EH (cell line): ENCODE results near the gene RNGTT.

ENCODE experiments used
- DNase-seq: peaks from one replicate; pipeline ENCODE4 v3.0.0-alpha.2; 2015; ENCODE audit warnings: low read depth

RNGTT gene

GRCh38 chr6:88653936-88654335 is 309.5 kb downstream of the RNGTT start:
- DNase-seq = no peak

GRCh38 chr6:88651400-88651799 is 312.0 kb downstream of the RNGTT start:
- DNase-seq = no peak

DNA sequence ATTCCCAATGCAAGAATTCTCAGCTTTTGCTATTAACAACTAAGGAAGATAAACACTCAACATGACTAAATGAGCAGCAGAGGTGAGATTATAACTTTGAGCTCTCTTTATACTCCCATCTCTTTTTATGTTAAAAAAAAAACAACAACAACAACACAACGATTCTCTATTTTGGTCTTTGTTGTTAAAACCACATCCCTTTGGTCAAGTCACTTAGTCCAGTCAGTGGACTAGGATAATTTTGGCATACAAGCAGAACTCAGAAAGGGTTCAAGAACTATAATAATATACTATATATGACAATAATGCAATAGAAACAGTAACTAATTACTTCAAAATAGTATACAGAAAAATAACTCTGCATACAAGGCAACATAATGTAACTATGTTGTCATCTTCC is 312.4 kb downstream of the RNGTT start:
- DNase-seq = no peak

DNA sequence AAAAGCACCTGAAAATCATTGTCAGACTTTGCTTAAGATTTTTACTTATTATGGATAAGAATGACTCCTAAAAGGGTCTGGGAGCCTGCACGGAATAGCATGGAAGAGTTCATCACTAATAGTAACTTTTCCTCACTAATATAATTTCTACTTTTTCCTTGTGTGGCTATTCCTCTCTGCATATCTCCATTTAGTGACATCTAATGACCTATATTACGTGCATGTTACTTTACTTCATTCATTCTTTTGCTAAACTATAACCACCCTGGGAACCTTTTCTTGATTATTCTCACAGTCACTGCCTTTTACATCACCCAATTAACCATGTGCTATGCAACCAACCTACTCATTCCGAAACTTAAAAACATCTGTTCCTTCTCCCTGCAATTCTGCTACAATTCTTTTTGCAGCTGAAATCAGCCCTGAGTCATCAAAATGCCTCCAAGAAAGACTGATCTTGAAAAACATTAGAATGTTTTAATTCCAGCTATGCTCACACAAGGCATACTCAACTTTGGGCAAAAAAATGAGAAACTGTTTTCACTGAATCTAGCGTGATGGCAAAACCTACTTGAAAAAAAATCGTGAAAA is 313.3 kb downstream of the RNGTT start:
- DNase-seq = peak; percentile 84

DNA sequence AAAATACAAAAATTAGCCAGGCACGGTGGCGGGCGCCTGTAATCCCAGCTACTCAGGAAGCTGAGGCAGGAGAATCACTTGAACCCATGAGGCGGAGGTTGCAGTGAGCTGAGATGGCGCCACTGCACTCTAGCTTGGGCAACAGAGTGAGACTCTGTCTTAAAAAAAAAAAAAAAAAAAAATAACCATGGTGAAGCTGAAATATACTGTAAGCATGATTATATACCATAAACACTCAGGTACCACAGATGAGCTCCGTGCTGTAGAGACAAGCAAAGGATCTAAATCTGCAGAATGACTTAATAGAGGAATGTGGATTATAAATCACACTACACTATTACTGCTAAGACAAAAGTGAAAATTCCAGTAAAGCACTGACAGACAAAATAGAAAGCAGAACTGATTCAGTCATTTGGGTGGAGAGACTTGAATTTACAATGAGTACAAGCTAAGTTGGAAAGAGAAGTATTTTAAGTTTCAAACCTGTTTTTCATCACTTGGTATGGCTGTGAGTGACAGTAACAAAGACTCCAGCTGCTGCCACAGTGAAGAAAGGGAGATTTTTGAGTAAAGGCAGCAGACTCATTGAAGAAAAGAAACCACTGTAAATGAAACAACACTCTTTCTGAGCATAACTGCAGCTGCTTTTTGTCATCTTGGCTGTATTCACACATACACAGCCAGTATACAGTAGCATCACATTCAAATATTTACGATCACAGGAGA is 322.1 kb downstream of the RNGTT start:
- DNase-seq = no peak

GRCh38 chr6:88637761-88638545 is 325.5 kb downstream of the RNGTT start:
- no peak for DNase-seq

DNA sequence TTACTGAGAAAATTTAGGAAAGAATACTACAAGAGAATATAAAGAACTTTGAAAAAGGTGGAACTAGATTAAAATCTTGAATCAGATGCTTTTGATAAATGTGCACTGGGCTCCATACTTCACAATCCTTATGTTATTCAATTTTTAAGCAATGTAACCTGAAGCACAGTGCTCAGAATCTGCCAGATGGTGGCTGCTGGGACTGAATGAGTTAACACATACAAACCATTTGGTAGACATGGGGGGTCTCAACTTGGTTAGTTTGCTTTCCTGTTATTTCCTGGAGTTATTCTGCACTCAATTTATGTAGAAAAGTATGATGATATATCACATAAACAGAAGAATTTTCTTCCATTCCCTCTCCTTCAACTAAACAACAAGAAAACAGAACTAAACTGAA is 326.5 kb downstream of the RNGTT start:
- no peak for DNase-seq

DNA sequence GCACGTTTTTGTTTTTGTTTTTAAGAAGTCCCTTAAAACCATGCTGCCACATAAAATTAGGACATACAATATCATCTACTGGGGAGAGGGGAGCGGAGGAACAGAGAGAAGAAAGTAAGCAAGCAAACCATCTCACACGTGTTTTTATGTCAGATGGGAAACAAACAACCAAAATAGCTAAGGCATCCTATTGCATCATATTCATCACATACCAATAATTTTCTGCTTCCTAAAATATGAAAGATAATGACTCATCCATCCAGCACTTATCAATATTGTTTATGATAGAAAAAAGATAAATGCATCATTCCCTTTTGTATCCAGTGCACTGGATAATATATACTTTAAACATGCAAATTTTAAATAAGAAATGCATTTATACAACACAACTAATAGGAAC is 329.6 kb downstream of the RNGTT start:
- DNase-seq = no peak

DNA sequence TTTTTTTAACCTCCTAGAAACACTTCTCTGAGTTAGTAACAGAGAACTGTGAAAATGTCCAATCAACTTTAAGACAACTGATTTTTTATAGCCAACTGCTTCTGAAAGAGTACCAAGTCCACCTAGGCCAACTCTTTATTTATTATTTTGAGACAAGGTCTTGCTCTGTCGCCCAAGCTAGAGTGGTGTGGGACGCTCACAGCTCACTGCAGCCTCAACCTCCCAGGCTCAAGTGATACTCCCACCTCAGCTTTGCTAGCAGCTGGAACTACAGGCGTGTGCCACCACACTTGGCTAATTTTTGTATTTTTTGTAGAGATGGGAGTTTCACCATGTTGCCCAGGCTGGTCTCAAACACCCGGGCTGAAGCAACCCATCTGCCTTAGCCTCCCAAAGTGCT is 331.6 kb downstream of the RNGTT start:
- DNase-seq = no peak

GRCh38 chr6:88629838-88630494 is 333.5 kb downstream of the RNGTT start:
- no peak for DNase-seq

- no peak for DNase-seq
Observed at GRCh38 chr6:88626460-88626859, 337.0 kb downstream of the RNGTT start.

- no peak for DNase-seq
Observed at GRCh38 chr6:88623531-88623930, 339.9 kb downstream of the RNGTT start.

- DNase-seq = no peak
Observed at GRCh38 chr6:88619951-88620350, 343.5 kb downstream of the RNGTT start.

GRCh38 chr6:88616380-88616779 is 347.0 kb downstream of the RNGTT start:
- no peak for DNase-seq

- DNase-seq = no peak
Observed at GRCh38 chr6:88614316-88614877, 349.0 kb downstream of the RNGTT start.

DNA sequence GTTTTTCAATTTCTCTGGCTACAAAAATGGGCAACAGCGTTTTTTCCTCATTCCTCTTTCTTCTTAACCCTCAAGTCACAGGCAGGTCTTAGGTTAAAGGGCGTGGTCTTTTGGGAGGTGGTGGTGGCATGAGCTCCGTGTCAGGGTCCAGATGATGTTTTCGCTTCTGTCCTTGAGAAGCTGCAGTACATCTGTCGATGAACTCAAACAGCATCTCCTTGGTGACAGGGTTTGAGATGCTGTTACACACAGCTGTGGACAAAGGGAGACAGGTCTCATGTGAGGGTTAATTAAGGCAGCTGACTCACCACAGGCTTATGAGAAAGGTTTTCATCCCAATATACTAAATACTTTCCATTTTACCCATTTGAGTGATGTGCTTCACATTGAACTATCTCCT is 350.8 kb downstream of the RNGTT start:
- DNase-seq = no peak

GRCh38 chr6:88611721-88612120 is 351.7 kb downstream of the RNGTT start:
- DNase-seq = no peak

GRCh38 chr6:88609983-88610382 is 353.4 kb downstream of the RNGTT start:
- no peak for DNase-seq

DNA sequence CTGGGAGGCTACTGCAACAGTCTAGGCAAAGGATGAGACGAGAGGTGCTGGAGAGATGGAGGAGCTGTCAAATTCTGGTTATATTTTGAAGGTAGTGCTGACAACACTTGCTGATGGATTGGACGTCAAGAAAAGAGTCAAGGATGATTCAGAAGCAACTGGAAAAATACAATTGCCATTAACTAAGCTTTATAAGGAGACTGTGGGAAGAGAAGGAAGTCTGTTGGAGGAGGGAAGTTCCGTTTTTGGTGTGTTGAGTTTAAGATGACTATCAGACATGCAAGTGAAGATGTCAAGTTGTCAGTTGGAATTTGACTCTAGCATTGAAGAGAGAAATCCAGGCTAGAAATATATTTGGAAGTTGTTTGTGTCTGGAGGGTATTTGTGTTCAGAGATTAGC is 358.1 kb downstream of the RNGTT start:
- no peak for DNase-seq

DNA sequence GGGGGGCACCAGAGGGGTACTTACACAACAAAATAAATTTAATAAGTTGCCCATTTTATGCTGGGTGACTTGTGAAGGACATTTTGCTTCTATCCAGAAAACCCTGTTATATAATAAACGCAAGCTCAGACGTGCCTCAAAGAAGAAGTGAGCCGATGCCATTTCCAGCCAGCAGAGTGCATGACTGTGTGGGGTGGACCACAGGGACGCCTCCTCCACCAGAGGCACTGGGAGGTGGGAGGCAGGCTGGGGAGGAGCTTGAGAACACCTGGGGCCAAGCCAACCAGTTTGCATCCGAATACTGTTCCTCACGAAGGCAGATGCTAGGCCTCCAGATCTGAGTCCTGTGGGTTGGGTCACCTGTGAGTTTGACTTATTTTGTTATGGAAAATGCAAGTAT is 363.8 kb downstream of the RNGTT start:
- DNase-seq = no peak

DNA sequence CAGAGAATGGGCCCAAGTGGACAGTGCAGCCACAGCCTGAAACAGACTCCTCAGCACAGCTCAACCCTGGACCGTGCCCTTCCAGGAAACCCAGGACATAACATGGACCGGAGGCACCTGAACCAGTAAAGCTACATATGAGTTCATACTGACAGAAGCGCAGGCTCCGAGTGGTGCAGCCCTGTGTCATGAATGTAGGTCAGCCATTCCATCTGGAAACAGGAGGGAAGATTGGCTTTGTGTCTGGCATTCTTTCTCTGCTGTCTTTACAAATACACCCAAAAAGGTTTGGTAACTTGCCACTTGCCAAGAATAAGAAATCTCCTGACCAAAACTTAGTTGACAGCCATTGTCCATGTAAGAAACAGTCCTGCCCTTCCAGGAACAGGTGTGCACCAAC is 366.6 kb downstream of the RNGTT start:
- DNase-seq = no peak

- no peak for DNase-seq
Observed at GRCh38 chr6:88588938-88589337, 374.5 kb downstream of the RNGTT start.

- DNase-seq = no peak
Observed at GRCh38 chr6:88587150-88587520, 376.3 kb downstream of the RNGTT start.
